HepG2 (cell line): ENCODE results near the gene PFKP. TPM values are rescaled to one million over a fixed set of nuclear protein-coding genes. Genes with fewer than 3 reads are reported as not detected.

Experiments used
- BHLHE40 ChIP-seq: IDR thresholded peaks from 2 replicates; pipeline ENCODE4 v1.6.1; 2011; ENCODE audit warnings: low read length, improper control_type of control experiment
- CBX1 ChIP-seq: IDR thresholded peaks from one replicate; pipeline ENCODE4 v1.6.1; 2016; ENCODE audit warnings: antibody characterized with exemption, low read depth
- HDAC2 ChIP-seq: sonication (generic); formaldehyde crosslinking; IDR thresholded peaks from 2 replicates; pipeline ENCODE4 v1.4.0; 2020; ENCODE audit warnings: missing genetic modification reagents
- PAWR ChIP-seq: sonication (generic); formaldehyde crosslinking; IDR thresholded peaks from 2 replicates; pipeline ENCODE4 v1.4.0; 2020; ENCODE audit warnings: missing genetic modification reagents, mild to moderate bottlenecking, borderline replicate concordance
- ZBTB4 ChIP-seq: sonication (generic); formaldehyde crosslinking; IDR thresholded peaks from 2 replicates; pipeline ENCODE4 v1.4.0; 2020; ENCODE audit warnings: missing genetic modification reagents, mild to moderate bottlenecking, borderline replicate concordance
- ZMAT3 ChIP-seq: sonication (generic); formaldehyde crosslinking; conservative IDR thresholded peaks from 2 replicates; pipeline ENCODE4 v1.7.0; 2021; ENCODE audit warnings: missing genetic modification reagents
- ZNF264 ChIP-seq: sonication (generic); formaldehyde crosslinking; IDR thresholded peaks from 2 replicates; pipeline ENCODE4 v1.4.0; 2020; ENCODE audit warnings: missing genetic modification reagents
- ZNF562 ChIP-seq: sonication (generic); formaldehyde crosslinking; IDR thresholded peaks from 2 replicates; pipeline ENCODE4 v1.8.0; 2022; ENCODE audit warnings: missing genetic modification reagents, borderline replicate concordance
- ZNF768 ChIP-seq: sonication (generic); formaldehyde crosslinking; IDR thresholded peaks from 2 replicates; pipeline ENCODE4 v1.4.0; 2020; ENCODE audit warnings: missing genetic modification reagents
- polyA plus RNA-seq, 8 experiments: library from polyadenylated mRNA; depleted of rRNA in 3 of 8; stranded (reverse) in 7 of 8; unstranded in 1 of 8; fragments of >200 nt; fragmentation: Illumina TruSeq in 4 of 8; extraction: Trizol in 4 of 8; gene quantifications; 2 replicates each; pipeline versions ENCODE4 v1.2.1 to v1.2.3, GENCODE V29; 2011 to 2016; ENCODE audit warnings: low read depth in 4 of 8, missing spikeins in 1 of 8, mixed read lengths in 1 of 8; ENCODE audit not compliant: insufficient read depth in 1 of 8
- total RNA-seq, 5 experiments: library from RNA; depleted of rRNA; stranded (reverse); fragments of >200 nt; fragmentation: Illumina TruSeq; extraction: Trizol; gene quantifications; 2 replicates each; pipeline ENCODE4 v1.2.3, GENCODE V29; 2016; ENCODE audit warnings: low read depth in 1 of 5
- TF ChIP-seq, protein P1 (sequence below): sonication (generic); formaldehyde crosslinking; IDR thresholded peaks from 2 replicates; pipeline ENCODE4 v1.5.1; 2020; ENCODE audit warnings: mild to moderate bottlenecking, missing genetic modification reagents, borderline replicate concordance

PFKP gene
- total and polyA plus RNA-seq, 2 of the 13 experiments (the other 11 are each of a cell fraction or from before 2014, with no cell fraction given): 0.80 to 2.4 TPM

GRCh38 chr10:3172446-3173170 is 105.3 kb downstream of the PFKP start, which contains the start of gene PITRM1 (continued):
- TF ChIP-seq, protein P1, sequence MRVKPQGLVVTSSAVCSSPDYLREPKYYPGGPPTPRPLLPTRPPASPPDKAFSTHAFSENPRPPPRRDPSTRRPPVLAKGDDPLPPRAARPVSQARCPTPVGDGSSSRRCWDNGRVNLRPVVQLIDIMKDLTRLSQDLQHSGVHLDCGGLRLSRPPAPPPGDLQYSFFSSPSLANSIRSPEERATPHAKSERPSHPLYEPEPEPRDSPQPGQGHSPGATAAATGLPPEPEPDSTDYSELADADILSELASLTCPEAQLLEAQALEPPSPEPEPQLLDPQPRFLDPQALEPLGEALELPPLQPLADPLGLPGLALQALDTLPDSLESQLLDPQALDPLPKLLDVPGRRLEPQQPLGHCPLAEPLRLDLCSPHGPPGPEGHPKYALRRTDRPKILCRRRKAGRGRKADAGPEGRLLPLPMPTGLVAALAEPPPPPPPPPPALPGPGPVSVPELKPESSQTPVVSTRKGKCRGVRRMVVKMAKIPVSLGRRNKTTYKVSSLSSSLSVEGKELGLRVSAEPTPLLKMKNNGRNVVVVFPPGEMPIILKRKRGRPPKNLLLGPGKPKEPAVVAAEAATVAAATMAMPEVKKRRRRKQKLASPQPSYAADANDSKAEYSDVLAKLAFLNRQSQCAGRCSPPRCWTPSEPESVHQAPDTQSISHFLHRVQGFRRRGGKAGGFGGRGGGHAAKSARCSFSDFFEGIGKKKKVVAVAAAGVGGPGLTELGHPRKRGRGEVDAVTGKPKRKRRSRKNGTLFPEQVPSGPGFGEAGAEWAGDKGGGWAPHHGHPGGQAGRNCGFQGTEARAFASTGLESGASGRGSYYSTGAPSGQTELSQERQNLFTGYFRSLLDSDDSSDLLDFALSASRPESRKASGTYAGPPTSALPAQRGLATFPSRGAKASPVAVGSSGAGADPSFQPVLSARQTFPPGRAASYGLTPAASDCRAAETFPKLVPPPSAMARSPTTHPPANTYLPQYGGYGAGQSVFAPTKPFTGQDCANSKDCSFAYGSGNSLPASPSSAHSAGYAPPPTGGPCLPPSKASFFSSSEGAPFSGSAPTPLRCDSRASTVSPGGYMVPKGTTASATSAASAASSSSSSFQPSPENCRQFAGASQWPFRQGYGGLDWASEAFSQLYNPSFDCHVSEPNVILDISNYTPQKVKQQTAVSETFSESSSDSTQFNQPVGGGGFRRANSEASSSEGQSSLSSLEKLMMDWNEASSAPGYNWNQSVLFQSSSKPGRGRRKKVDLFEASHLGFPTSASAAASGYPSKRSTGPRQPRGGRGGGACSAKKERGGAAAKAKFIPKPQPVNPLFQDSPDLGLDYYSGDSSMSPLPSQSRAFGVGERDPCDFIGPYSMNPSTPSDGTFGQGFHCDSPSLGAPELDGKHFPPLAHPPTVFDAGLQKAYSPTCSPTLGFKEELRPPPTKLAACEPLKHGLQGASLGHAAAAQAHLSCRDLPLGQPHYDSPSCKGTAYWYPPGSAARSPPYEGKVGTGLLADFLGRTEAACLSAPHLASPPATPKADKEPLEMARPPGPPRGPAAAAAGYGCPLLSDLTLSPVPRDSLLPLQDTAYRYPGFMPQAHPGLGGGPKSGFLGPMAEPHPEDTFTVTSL (CRISPR knock-in tag): no peak
- TF ChIP-seq ZNF562 (CRISPR knock-in tag) (no peak), ZBTB4 (no peak), ZNF264 (CRISPR knock-in tag) (0 out of 2 replicates have a peak, but pooled peaks have one; percentile 19), HDAC2 (peak; percentile 43; the same call in 1 of the 2 replicates), ZNF768 (CRISPR knock-in tag) (peak; percentile 75), CBX1 (peak; percentile 60), ZMAT3 (peak; percentile 89), PAWR (CRISPR knock-in tag) (no peak), BHLHE40 (no peak)
